BJ (cell line): ENCODE measurements around the gene SLC2A6. TPM values are rescaled to one million over a fixed set of nuclear protein-coding genes. Genes with fewer than 3 reads are reported as not detected.

ENCODE experiments used
- CTCF ChIA-PET: fragments of 350-600 bp; formaldehyde crosslinking; extraction: SDS; loops from one replicate; lab custom pipeline; 2021; ENCODE audit warnings: antibody characterized with exemption, inconsistent platforms; lab: Yijun Ruan, JAX
- POLR2A ChIA-PET: fragments of 300-600 bp; sonication (Branson Sonifier 250); formaldehyde crosslinking; extraction: SDS; loops from one replicate; lab custom pipeline; 2021; ENCODE audit warnings: antibody characterized with exemption; lab: Charles Lee
- DNase-seq: peaks from one replicate; pipeline ENCODE4 v3.0.0-alpha.2; 2011; ENCODE audit warnings: low read depth
- H3K27me3 ChIP-seq: 2 replicates; pipeline ENCODE4 v1.6.0; 2011; ENCODE audit warnings: low read length; ENCODE audit not compliant: control insufficient read depth, insufficient read depth
- H3K36me3 ChIP-seq: 2 replicates; pipeline ENCODE4 v1.5.1; 2011; ENCODE audit warnings: low read length; ENCODE audit not compliant: control insufficient read depth, insufficient read depth
- H3K4me3 ChIP-seq: 2 replicates; pipeline ENCODE4 v1.5.1; 2011; ENCODE audit warnings: low read depth, mild to moderate bottlenecking, control low read depth, low read length
- CTCF ChIP-seq: IDR thresholded peaks from 2 replicates; pipeline ENCODE4 v1.5.1; 2011; ENCODE audit warnings: low read depth, mild to moderate bottlenecking, control low read depth, inconsistent platforms, low read length, moderate library complexity; ENCODE audit not compliant: insufficient read depth
- polyA plus RNA-seq: library from polyadenylated mRNA; depleted of rRNA; stranded (reverse); fragments of >200 nt; gene quantifications from 2 replicates; pipeline ENCODE4 v1.2.3, GENCODE V29; 2011

SLC2A6 gene
- polyA plus RNA-seq, 1 experiment = 9.0 TPM

DNA sequence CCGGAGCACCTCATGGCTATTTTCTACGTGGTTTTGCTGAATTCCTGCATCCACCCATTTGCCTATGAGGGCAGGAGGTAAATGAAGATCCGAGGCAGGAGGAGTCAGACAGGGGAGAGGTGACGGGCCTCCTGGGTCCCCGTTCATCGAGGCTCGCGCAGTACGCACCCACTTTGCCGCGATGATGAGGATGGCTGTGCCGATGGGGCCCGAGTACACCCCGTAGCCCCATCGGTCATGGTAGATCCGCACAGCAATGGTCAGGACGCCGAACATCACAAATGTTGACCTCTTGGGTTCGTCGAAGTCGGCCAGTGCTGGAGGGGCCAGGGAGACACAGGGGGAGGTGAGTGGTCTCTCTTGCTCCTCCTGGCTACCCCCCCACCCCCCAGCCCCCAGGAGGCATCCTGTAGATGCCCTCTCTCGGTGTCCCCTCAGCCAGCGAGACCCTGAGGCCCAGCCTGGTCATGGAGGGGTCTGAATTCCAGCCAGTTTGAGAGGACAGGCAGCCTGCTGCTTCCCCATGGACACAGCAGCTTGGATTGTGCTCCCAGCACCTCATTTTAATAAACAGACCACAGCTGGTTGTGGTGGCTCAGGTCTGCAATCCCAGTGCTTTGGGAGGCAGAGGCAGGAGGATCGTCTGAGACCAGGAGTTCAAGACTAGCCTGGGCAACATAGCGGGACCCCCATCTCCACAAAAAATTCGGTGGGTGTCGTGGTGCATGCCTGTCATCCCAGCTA is 40.0 kb upstream of the SLC2A6 start:
- no peak overlapping the region for H3K4me3 ChIP-seq
- no peaks in the 10 kb centered on the region; the same call in none of the 2 replicates for H3K27me3 ChIP-seq
- no peaks in the 10 kb centered on the region for H3K36me3 ChIP-seq
- no peak for DNase-seq
- TF ChIP-seq CTCF = no peak
- ChIA-PET CTCF (interaction anchor here (0.9 kb wide), 1 partner anchor 476 kb away, joined by 3 read pairs; no protein-coding TSS in a partner anchor), POLR2A (no interaction called here)

DNA sequence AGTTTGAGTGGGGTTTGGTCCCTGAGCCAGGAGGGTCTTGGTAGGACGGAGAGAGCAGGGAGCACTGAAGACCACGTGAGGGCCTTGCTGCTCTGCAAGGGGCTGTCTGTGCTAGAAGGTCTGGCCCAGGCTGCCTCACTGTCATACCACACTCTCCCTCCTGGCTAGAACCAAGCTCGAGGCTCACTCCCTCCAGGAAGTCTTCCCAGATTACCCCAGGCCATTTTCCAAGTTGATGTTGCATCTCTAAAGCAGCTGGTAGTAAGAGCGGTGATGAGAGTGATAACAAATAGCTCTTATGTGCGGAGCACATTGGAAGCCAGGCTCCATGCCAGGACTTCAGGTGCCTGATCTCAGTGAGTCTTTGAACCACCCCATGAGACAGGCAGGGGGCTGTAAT is 39.3 kb upstream of the SLC2A6 start:
- POLR2A ChIA-PET = no interaction called here
- TF ChIP-seq CTCF = no peak

GRCh38 chr9:133517711-133518110 is 38.8 kb upstream of the SLC2A6 start:
- TF ChIP-seq CTCF = no peak
- ChIA-PET CTCF (no interaction called here), POLR2A (no interaction called here)
- no peaks in the 10 kb centered on the region for H3K36me3 ChIP-seq
- no peaks in the 10 kb centered on the region; the same call in none of the 2 replicates for H3K27me3 ChIP-seq
- H3K4me3 ChIP-seq = no peak overlapping the region
- DNase-seq = no peak

More for the DNA sequence above, 39.3 kb upstream of the SLC2A6 start:
- DNase-seq = no peak
- Histone ChIP-seq H3K4me3 (no peak overlapping the region), H3K36me3 (no peaks in the 10 kb centered on the region), H3K27me3 (no peaks in the 10 kb centered on the region; the same call in none of the 2 replicates)
- CTCF ChIA-PET = interaction anchor here (0.9 kb wide), 1 partner anchor 477 kb away, joined by 3 read pairs; no protein-coding TSS in a partner anchor

- no peak for DNase-seq
- CTCF ChIA-PET = no interaction called here
- Histone ChIP-seq H3K27me3 (no peaks in the 10 kb centered on the region; the same call in none of the 2 replicates), H3K4me3 (no peak overlapping the region), H3K36me3 (no peaks in the 10 kb centered on the region)
- POLR2A ChIA-PET = no interaction called here
- TF ChIP-seq CTCF = no peak
Measured at GRCh38 chr9:133516961-133517350, 38.1 kb upstream of the SLC2A6 start.

- CTCF ChIA-PET = no interaction called here
- POLR2A ChIA-PET = no interaction called here
- TF ChIP-seq CTCF = no peak
- Histone ChIP-seq H3K27me3 (no peaks in the 10 kb centered on the region; the same call in none of the 2 replicates), H3K36me3 (no peaks in the 10 kb centered on the region), H3K4me3 (no peak overlapping the region)
- DNase-seq = no peak
Measured at GRCh38 chr9:133516256-133516960, 37.5 kb upstream of the SLC2A6 start.
